Measurements from ENCODE around the gene NHSL1.

The NHSL1 gene

DNA sequence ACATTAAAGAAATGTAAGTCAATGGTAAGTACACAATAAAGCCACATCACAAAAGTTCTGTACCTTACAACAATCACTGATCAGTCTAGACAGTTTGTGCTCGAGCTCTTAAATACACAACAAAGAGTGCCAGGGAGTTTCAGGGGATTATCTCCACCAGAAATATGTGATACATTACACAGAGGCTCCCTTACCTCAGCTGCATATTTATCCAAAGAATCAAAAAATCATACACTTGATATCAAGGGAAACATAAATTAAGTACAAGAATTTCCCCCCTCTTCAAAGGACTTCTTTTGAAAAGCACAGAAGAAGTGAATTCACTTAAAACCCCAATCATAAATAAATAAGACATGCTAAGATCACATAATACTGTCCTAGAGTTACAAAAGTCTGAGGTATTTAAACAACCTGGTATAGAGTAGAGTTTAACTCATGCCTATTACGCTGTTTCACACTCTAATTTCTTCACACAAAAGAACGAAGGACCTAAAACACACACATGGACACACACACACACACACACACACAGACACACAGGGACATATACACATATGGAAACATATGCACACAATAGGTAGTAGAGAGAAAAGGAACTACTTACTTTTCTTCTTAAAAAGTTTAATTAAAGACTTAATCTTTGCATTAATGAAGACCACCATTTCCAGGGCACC, 528 bp downstream of the NHSL1 start:
- CTCF ChIA-PET = interaction anchor here (1.2 to 3.6 kb wide), 3 partner anchors 10 to 93 kb away, joined by 3 to 18 read pairs (median 4); no protein-coding TSS in a partner anchor
- POLR2A ChIA-PET = interaction anchor here (0.6 to 0.7 kb wide), 2 partner anchors 39 to 473 kb away, joined by 3 read pairs; no protein-coding TSS in a partner anchor
- Histone ChIP-seq H3K4me3 (ENCODE audit: control insufficient read depth in 1 of 7, extremely low read depth in 1 of 7, insufficient read depth in 4 of 7, low read depth in 2 of 7, low read length in 6 of 7) (peak overlapping the region in 2 of 7 experiments; percentile 5 to 69), H3K9me3 (ENCODE audit: control extremely low read depth in 1 of 5, control insufficient read depth in 4 of 5, insufficient read depth in 2 of 5, low read depth in 1 of 5, low read length in 4 of 5) (no peaks in the 10 kb centered on the region), H3K36me3 (ENCODE audit: control insufficient read depth in 4 of 4, insufficient read depth in 4 of 4, low read length in 3 of 4) (no peaks in the 10 kb centered on the region), H3K27me3 (replicated peaks in 2 of 5; ENCODE audit: control insufficient read depth in 4 of 5, insufficient read depth in 5 of 5, low read length in 4 of 5) (no peaks in the 10 kb centered on the region), H3K27ac (ENCODE audit: insufficient read depth in 1 of 2, low read depth in 1 of 2, low read length in 2 of 2, poor library complexity in 1 of 2, severe bottlenecking in 2 of 2) (no peak overlapping the region), H3K4me1 (ENCODE audit: control extremely low read depth in 1 of 4, control insufficient read depth in 4 of 4, insufficient read depth in 4 of 4, low read length in 3 of 4) (peaks cover 11 to 33% (median 15%) of the 10 kb centered on the region in 4 experiments)
- DNase-seq = no peak
- WGBS (ENCODE audit: insufficient coverage) = no CpG with 5 or more reads among the region's 3 CpGs

- Histone ChIP-seq H3K27me3 (replicated peaks in 2 of 5; ENCODE audit: control insufficient read depth in 4 of 5, insufficient read depth in 5 of 5, low read length in 4 of 5) (no peaks in the 10 kb centered on the region), H3K36me3 (ENCODE audit: control insufficient read depth in 4 of 4, insufficient read depth in 4 of 4, low read length in 3 of 4) (no peaks in the 10 kb centered on the region), H3K4me3 (ENCODE audit: control insufficient read depth in 1 of 7, extremely low read depth in 1 of 7, insufficient read depth in 4 of 7, low read depth in 2 of 7, low read length in 6 of 7) (no peak overlapping the region), H3K4me1 (ENCODE audit: control extremely low read depth in 1 of 4, control insufficient read depth in 4 of 4, insufficient read depth in 4 of 4, low read length in 3 of 4) (peaks cover 11 to 30% (median 14%) of the 10 kb centered on the region in 4 experiments), H3K27ac (ENCODE audit: insufficient read depth in 1 of 2, low read depth in 1 of 2, low read length in 2 of 2, poor library complexity in 1 of 2, severe bottlenecking in 2 of 2) (no peak overlapping the region), H3K9me3 (ENCODE audit: control extremely low read depth in 1 of 5, control insufficient read depth in 4 of 5, insufficient read depth in 2 of 5, low read depth in 1 of 5, low read length in 4 of 5) (no peaks in the 10 kb centered on the region)
- POLR2A ChIA-PET = no interaction called here
- DNase-seq = no peak
- 100% methylated on average over 2 of the region's 2 CpGs for WGBS (ENCODE audit: insufficient coverage)
- CTCF ChIA-PET = interaction anchor here (1.4 to 2.1 kb wide), 2 partner anchors 11 to 69 kb away, joined by 4 to 5 read pairs; no protein-coding TSS in a partner anchor
Observed at GRCh38 chr6:138497286-138497685, 2.0 kb downstream of the NHSL1 start.

- H3K4me1 ChIP-seq (ENCODE audit: control extremely low read depth in 1 of 4, control insufficient read depth in 4 of 4, insufficient read depth in 4 of 4, low read length in 3 of 4) = peaks cover 5 to 17% (median 7%) of the 10 kb centered on the region in 4 experiments
- no peaks in the 10 kb centered on the region for H3K36me3 ChIP-seq (ENCODE audit: control insufficient read depth in 4 of 4, insufficient read depth in 4 of 4, low read length in 3 of 4)
- ChIA-PET CTCF (no interaction called here), POLR2A (no interaction called here)
- H3K9me3 ChIP-seq (ENCODE audit: control extremely low read depth in 1 of 5, control insufficient read depth in 4 of 5, insufficient read depth in 2 of 5, low read depth in 1 of 5, low read length in 4 of 5) = no peaks in the 10 kb centered on the region
- no peak overlapping the region for H3K27ac ChIP-seq (ENCODE audit: insufficient read depth in 1 of 2, low read depth in 1 of 2, low read length in 2 of 2, poor library complexity in 1 of 2, severe bottlenecking in 2 of 2)
- H3K27me3 ChIP-seq (replicated peaks in 2 of 5; ENCODE audit: control insufficient read depth in 4 of 5, insufficient read depth in 5 of 5, low read length in 4 of 5) = no peaks in the 10 kb centered on the region
- no peak for DNase-seq
- H3K4me3 ChIP-seq (ENCODE audit: control insufficient read depth in 1 of 7, extremely low read depth in 1 of 7, insufficient read depth in 4 of 7, low read depth in 2 of 7, low read length in 6 of 7) = no peak overlapping the region
Observed at GRCh38 chr6:138494312-138494711, 5.0 kb downstream of the NHSL1 start.

DNA sequence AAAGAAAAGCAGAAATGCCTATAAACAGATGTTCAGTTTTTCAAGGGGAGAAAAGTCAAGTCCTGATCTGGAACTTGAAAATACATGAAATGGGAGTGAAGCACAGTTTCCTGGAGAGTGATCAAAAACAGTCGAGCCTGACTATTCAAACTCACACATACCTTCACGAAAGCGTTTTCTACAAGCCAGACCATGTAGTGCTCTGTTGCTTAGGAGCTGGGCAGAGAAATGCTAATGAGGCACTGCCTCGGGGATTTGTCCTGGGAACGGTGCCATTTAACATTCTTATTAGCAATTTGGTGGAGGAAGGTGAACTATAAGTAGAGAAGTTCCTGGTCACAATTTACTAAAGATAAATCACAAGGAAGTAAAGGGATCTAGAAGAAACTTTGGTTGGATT, 5.9 kb downstream of the NHSL1 start:
- no peak overlapping the region for H3K27ac ChIP-seq (ENCODE audit: insufficient read depth in 1 of 2, low read depth in 1 of 2, low read length in 2 of 2, poor library complexity in 1 of 2, severe bottlenecking in 2 of 2)
- no peaks in the 10 kb centered on the region for H3K27me3 ChIP-seq (replicated peaks in 2 of 5; ENCODE audit: control insufficient read depth in 4 of 5, insufficient read depth in 5 of 5, low read length in 4 of 5)
- peaks cover 0 to 9% (median 0%) of the 10 kb centered on the region in 4 experiments for H3K4me1 ChIP-seq (ENCODE audit: control extremely low read depth in 1 of 4, control insufficient read depth in 4 of 4, insufficient read depth in 4 of 4, low read length in 3 of 4)
- ChIA-PET CTCF (no interaction called here), POLR2A (no interaction called here)
- no peaks in the 10 kb centered on the region for H3K36me3 ChIP-seq (ENCODE audit: control insufficient read depth in 4 of 4, insufficient read depth in 4 of 4, low read length in 3 of 4)
- WGBS (ENCODE audit: insufficient coverage) = 94% methylated on average over 3 of the region's 5 CpGs
- no peak overlapping the region for H3K4me3 ChIP-seq (ENCODE audit: control insufficient read depth in 1 of 7, extremely low read depth in 1 of 7, insufficient read depth in 4 of 7, low read depth in 2 of 7, low read length in 6 of 7)
- no peak for DNase-seq
- no peaks in the 10 kb centered on the region for H3K9me3 ChIP-seq (ENCODE audit: control extremely low read depth in 1 of 5, control insufficient read depth in 4 of 5, insufficient read depth in 2 of 5, low read depth in 1 of 5, low read length in 4 of 5)

GRCh38 chr6:138492871-138493270, 6.4 kb downstream of the NHSL1 start:
- WGBS (ENCODE audit: insufficient coverage) = no CpG with 5 or more reads among the region's 2 CpGs
- Histone ChIP-seq H3K36me3 (ENCODE audit: control insufficient read depth in 4 of 4, insufficient read depth in 4 of 4, low read length in 3 of 4) (no peaks in the 10 kb centered on the region), H3K4me1 (ENCODE audit: control extremely low read depth in 1 of 4, control insufficient read depth in 4 of 4, insufficient read depth in 4 of 4, low read length in 3 of 4) (peaks cover 0 to 3% (median 0%) of the 10 kb centered on the region in 4 experiments), H3K4me3 (ENCODE audit: control insufficient read depth in 1 of 7, extremely low read depth in 1 of 7, insufficient read depth in 4 of 7, low read depth in 2 of 7, low read length in 6 of 7) (no peak overlapping the region), H3K27ac (ENCODE audit: insufficient read depth in 1 of 2, low read depth in 1 of 2, low read length in 2 of 2, poor library complexity in 1 of 2, severe bottlenecking in 2 of 2) (no peak overlapping the region), H3K9me3 (ENCODE audit: control extremely low read depth in 1 of 5, control insufficient read depth in 4 of 5, insufficient read depth in 2 of 5, low read depth in 1 of 5, low read length in 4 of 5) (no peaks in the 10 kb centered on the region), H3K27me3 (replicated peaks in 2 of 5; ENCODE audit: control insufficient read depth in 4 of 5, insufficient read depth in 5 of 5, low read length in 4 of 5) (no peaks in the 10 kb centered on the region)
- no peak for DNase-seq
- ChIA-PET CTCF (no interaction called here), POLR2A (no interaction called here)

DNA sequence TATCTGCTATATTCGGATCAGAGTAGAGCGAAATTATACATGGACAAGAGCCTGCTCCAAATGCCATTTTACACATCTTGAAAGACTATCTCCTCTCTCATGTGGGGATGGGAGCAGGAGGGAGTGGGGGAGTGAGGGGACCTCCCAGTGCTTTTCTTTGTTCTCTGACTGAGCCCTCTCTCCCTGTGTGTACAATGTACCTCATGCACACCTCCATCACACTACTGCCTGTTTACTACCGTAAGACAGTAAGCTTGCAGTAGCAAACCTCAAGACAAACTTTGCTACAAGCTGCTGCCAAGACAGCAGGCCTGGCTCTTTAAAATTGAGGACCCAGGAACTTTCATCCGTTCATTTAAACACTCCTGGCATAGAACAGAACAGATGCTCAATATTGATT, 7.2 kb downstream of the NHSL1 start:
- H3K36me3 ChIP-seq (ENCODE audit: control insufficient read depth in 4 of 4, insufficient read depth in 4 of 4, low read length in 3 of 4) = no peaks in the 10 kb centered on the region
- 100% methylated on average over 1 of the region's 4 CpGs for WGBS (ENCODE audit: insufficient coverage)
- no peaks in the 10 kb centered on the region for H3K9me3 ChIP-seq (ENCODE audit: control extremely low read depth in 1 of 5, control insufficient read depth in 4 of 5, insufficient read depth in 2 of 5, low read depth in 1 of 5, low read length in 4 of 5)
- H3K4me1 ChIP-seq (ENCODE audit: control extremely low read depth in 1 of 4, control insufficient read depth in 4 of 4, insufficient read depth in 4 of 4, low read length in 3 of 4) = no peaks in the 10 kb centered on the region
- ChIA-PET POLR2A (no interaction called here), CTCF (interaction anchor here (1.0 kb wide), 1 partner anchor 27 kb away, joined by 3 read pairs; no protein-coding TSS in a partner anchor)
- no peak overlapping the region for H3K4me3 ChIP-seq (ENCODE audit: control insufficient read depth in 1 of 7, extremely low read depth in 1 of 7, insufficient read depth in 4 of 7, low read depth in 2 of 7, low read length in 6 of 7)
- DNase-seq = no peak
- no peak overlapping the region for H3K27ac ChIP-seq (ENCODE audit: insufficient read depth in 1 of 2, low read depth in 1 of 2, low read length in 2 of 2, poor library complexity in 1 of 2, severe bottlenecking in 2 of 2)
- no peaks in the 10 kb centered on the region for H3K27me3 ChIP-seq (replicated peaks in 2 of 5; ENCODE audit: control insufficient read depth in 4 of 5, insufficient read depth in 5 of 5, low read length in 4 of 5)

DNA sequence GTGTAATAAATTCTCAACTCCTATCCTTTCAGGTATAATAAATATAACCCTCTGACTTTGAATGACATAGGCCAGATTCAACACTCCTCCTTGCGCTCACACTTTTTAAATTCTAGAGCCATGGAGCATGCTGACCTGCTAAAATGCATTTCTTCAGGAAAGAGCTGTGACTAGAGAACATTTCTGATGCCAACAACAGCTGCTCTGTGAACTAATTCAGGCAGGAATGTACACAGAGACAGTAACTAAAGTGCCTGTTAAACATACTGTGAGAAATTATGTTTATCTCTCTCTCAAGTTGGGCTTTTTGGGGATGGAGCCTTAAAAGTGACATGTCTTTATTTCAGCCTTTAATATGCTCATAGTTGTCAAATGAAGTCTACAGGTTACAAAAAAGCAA, 8.3 kb downstream of the NHSL1 start:
- no peaks in the 10 kb centered on the region for H3K36me3 ChIP-seq (ENCODE audit: control insufficient read depth in 4 of 4, insufficient read depth in 4 of 4, low read length in 3 of 4)
- no peak overlapping the region for H3K27ac ChIP-seq (ENCODE audit: insufficient read depth in 1 of 2, low read depth in 1 of 2, low read length in 2 of 2, poor library complexity in 1 of 2, severe bottlenecking in 2 of 2)
- 100% methylated on average over 1 of the region's 1 CpG for WGBS (ENCODE audit: insufficient coverage)
- DNase-seq = no peak
- no peak overlapping the region for H3K4me3 ChIP-seq (ENCODE audit: control insufficient read depth in 1 of 7, extremely low read depth in 1 of 7, insufficient read depth in 4 of 7, low read depth in 2 of 7, low read length in 6 of 7)
- H3K4me1 ChIP-seq (ENCODE audit: control extremely low read depth in 1 of 4, control insufficient read depth in 4 of 4, insufficient read depth in 4 of 4, low read length in 3 of 4) = no peaks in the 10 kb centered on the region
- no peaks in the 10 kb centered on the region for H3K27me3 ChIP-seq (replicated peaks in 2 of 5; ENCODE audit: control insufficient read depth in 4 of 5, insufficient read depth in 5 of 5, low read length in 4 of 5)
- POLR2A ChIA-PET = no interaction called here
- CTCF ChIA-PET = interaction anchor here (1.0 kb wide), 1 partner anchor 28 kb away, joined by 3 read pairs; no protein-coding TSS in a partner anchor
- no peaks in the 10 kb centered on the region for H3K9me3 ChIP-seq (ENCODE audit: control extremely low read depth in 1 of 5, control insufficient read depth in 4 of 5, insufficient read depth in 2 of 5, low read depth in 1 of 5, low read length in 4 of 5)

All from common myeloid progenitor, CD34-positive (primary cell).